Neural progenitor cell (in vitro differentiated cells): ENCODE measurements around the gene PHACTR1. TPM values are rescaled to one million over a fixed set of nuclear protein-coding genes. Genes with fewer than 3 reads are reported as not detected.

Experiments
- DNase-seq: peaks from one replicate; pipeline ENCODE4 v3.0.0-alpha.2; 2016; ENCODE audit warnings: low spot score
- H2AFZ ChIP-seq: fragments of 200-600 bp; sonication (generic); replicated peaks from 2 replicates; pipeline ENCODE4 v1.6.1; 2016; ENCODE audit warnings: antibody characterized with exemption
- H3F3A ChIP-seq: fragments of 200-600 bp; sonication (generic); 2 replicates; pipeline ENCODE4 v1.6.1; 2016; ENCODE audit warnings: antibody characterized with exemption, low read depth
- H3K27ac ChIP-seq: fragments of 200-600 bp; sonication (generic); 2 replicates; pipeline ENCODE4 v1.5.1; 2016; ENCODE audit warnings: mild to moderate bottlenecking
- H3K27me3 ChIP-seq: fragments of 200-600 bp; sonication (generic); 2 replicates; pipeline ENCODE4 v1.6.1; 2016; ENCODE audit warnings: mild to moderate bottlenecking, moderate library complexity
- H3K36me3 ChIP-seq: fragments of 200-600 bp; sonication (generic); 2 replicates; pipeline ENCODE4 v1.5.1; 2016
- H3K4me1 ChIP-seq: fragments of 200-600 bp; sonication (generic); 2 replicates; pipeline ENCODE4 v1.6.1; 2016; ENCODE audit warnings: mixed run types
- H3K4me2 ChIP-seq: fragments of 200-600 bp; sonication (generic); 2 replicates; pipeline ENCODE4 v1.6.1; 2016
- H3K4me3 ChIP-seq: fragments of 200-600 bp; sonication (generic); 2 replicates; pipeline ENCODE4 v1.5.1; 2016
- H3K79me2 ChIP-seq: fragments of 200-600 bp; sonication (generic); 2 replicates; pipeline ENCODE4 v1.6.1; 2016; ENCODE audit warnings: low read depth
- H3K9ac ChIP-seq: fragments of 200-600 bp; sonication (generic); 2 replicates; pipeline ENCODE4 v1.6.1; 2016
- H3K9me3 ChIP-seq: fragments of 200-600 bp; sonication (generic); 2 replicates; pipeline ENCODE4 v1.5.1; 2016; ENCODE audit warnings: low read depth
- H4K20me1 ChIP-seq: fragments of 200-600 bp; sonication (generic); 2 replicates; pipeline ENCODE4 v1.6.1; 2016; ENCODE audit warnings: low read depth
- H3K27ac Mint-ChIP-seq: 3 replicates; pipeline ENCODE4 v1.8.0; 2021; ENCODE audit warnings: mixed read lengths
- H3K27me3 Mint-ChIP-seq: 2 replicates; pipeline ENCODE4 v1.8.0; 2022; ENCODE audit warnings: low read depth, mild to moderate bottlenecking, inconsistent platforms, moderate library complexity, mixed read lengths; ENCODE audit not compliant: insufficient read depth
- H3K36me3 Mint-ChIP-seq: 3 replicates; pipeline ENCODE4 v1.8.0; 2021; ENCODE audit warnings: mixed read lengths
- H3K4me1 Mint-ChIP-seq: 3 replicates; pipeline ENCODE4 v1.8.0; 2021; ENCODE audit warnings: mixed read lengths
- H3K4me3 Mint-ChIP-seq: 3 replicates; pipeline ENCODE4 v1.8.0; 2021; ENCODE audit warnings: mild to moderate bottlenecking, moderate library complexity, mixed read lengths
- H3K9me3 Mint-ChIP-seq: 3 replicates; pipeline ENCODE4 v1.8.0; 2020; ENCODE audit warnings: mixed read lengths
- EZH2 ChIP-seq: fragments of 200-600 bp; sonication (generic); IDR thresholded peaks from 2 replicates; pipeline ENCODE4 v1.6.1; 2017; ENCODE audit warnings: antibody characterized with exemption, mild to moderate bottlenecking, moderate library complexity
- EZH2phosphoT487 ChIP-seq: fragments of 200-600 bp; sonication (generic); IDR thresholded peaks from 2 replicates; pipeline ENCODE4 v1.6.1; 2017; ENCODE audit warnings: antibody characterized with exemption
- total RNA-seq: library from RNA; depleted of rRNA; stranded (reverse); fragments of >200 nt; gene quantifications from 2 replicates; pipeline ENCODE4 v1.2.3, GENCODE V29; 2015; ENCODE audit warnings: low replicate concordance
- TF ChIP-seq, protein P1 (sequence below): fragments of 200-600 bp; sonication (generic); IDR thresholded peaks from 2 replicates; pipeline ENCODE4 v1.5.1; 2017; ENCODE audit warnings: antibody characterized with exemption, mild to moderate bottlenecking

The PHACTR1 gene
- total RNA-seq, 1 donor from 2014 or later, result 2.4 TPM

- H3K4me1 Mint-ChIP-seq, result peaks cover 6% of the 10 kb centered on the region
- Histone ChIP-seq H4K20me1 (no peaks in the 10 kb centered on the region), H3K4me3 (no peak overlapping the region), H3K4me2 (no peak overlapping the region), H3F3A (no peaks in the 10 kb centered on the region), H3K36me3 (peaks cover 6% of the 10 kb centered on the region), H3K9ac (no peak overlapping the region), H3K79me2 (no peaks in the 10 kb centered on the region), H2AFZ (no peak overlapping the region), H3K4me1 (no peaks in the 10 kb centered on the region), H3K9me3 (no peaks in the 10 kb centered on the region), H3K27me3 (no peaks in the 10 kb centered on the region), H3K27ac (no peak overlapping the region)
- peaks cover 8% of the 10 kb centered on the region for H3K27me3 Mint-ChIP-seq
- H3K36me3 Mint-ChIP-seq, result peaks cover 60% of the 10 kb centered on the region
- peaks cover 17% of the 10 kb centered on the region for H3K9me3 Mint-ChIP-seq
- no peak overlapping the region for H3K4me3 Mint-ChIP-seq
- H3K27ac Mint-ChIP-seq, result no peak overlapping the region
- DNase-seq, result no peak
- TF ChIP-seq EZH2phosphoT487 (no peak), EZH2 (no peak)
- TF ChIP-seq, protein P1, sequence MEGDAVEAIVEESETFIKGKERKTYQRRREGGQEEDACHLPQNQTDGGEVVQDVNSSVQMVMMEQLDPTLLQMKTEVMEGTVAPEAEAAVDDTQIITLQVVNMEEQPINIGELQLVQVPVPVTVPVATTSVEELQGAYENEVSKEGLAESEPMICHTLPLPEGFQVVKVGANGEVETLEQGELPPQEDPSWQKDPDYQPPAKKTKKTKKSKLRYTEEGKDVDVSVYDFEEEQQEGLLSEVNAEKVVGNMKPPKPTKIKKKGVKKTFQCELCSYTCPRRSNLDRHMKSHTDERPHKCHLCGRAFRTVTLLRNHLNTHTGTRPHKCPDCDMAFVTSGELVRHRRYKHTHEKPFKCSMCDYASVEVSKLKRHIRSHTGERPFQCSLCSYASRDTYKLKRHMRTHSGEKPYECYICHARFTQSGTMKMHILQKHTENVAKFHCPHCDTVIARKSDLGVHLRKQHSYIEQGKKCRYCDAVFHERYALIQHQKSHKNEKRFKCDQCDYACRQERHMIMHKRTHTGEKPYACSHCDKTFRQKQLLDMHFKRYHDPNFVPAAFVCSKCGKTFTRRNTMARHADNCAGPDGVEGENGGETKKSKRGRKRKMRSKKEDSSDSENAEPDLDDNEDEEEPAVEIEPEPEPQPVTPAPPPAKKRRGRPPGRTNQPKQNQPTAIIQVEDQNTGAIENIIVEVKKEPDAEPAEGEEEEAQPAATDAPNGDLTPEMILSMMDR, result no peak
Observed at GRCh38 chr6:13290335-13290734, 573.8 kb downstream of the PHACTR1 start.

GRCh38 chr6:13292774-13293173, 576.2 kb downstream of the PHACTR1 start:
- no peak overlapping the region for H3K9ac ChIP-seq
- no peaks in the 10 kb centered on the region for H3K36me3 ChIP-seq
- no peak overlapping the region for H3K27ac ChIP-seq
- no peak overlapping the region for H3K27ac Mint-ChIP-seq
- no peaks in the 10 kb centered on the region for H3K27me3 ChIP-seq
- H2AFZ ChIP-seq, result no peak overlapping the region
- DNase-seq, result no peak
- peaks cover 45% of the 10 kb centered on the region for H3K36me3 Mint-ChIP-seq
- H3K9me3 ChIP-seq, result no peaks in the 10 kb centered on the region
- TF ChIP-seq EZH2 (no peak), EZH2phosphoT487 (no peak)
- TF ChIP-seq, protein P1, result no peak
- no peaks in the 10 kb centered on the region for H3K4me1 ChIP-seq
- H3K4me2 ChIP-seq, result no peak overlapping the region
- no peak overlapping the region for H3K4me3 Mint-ChIP-seq
- H3K9me3 Mint-ChIP-seq, result peaks cover 5% of the 10 kb centered on the region
- no peaks in the 10 kb centered on the region for H3K79me2 ChIP-seq
- H3K4me3 ChIP-seq, result no peak overlapping the region
- H3K27me3 Mint-ChIP-seq, result peaks cover 3% of the 10 kb centered on the region
- H3K4me1 Mint-ChIP-seq, result peaks cover 12% of the 10 kb centered on the region
- H4K20me1 ChIP-seq, result no peaks in the 10 kb centered on the region
- no peaks in the 10 kb centered on the region for H3F3A ChIP-seq

GRCh38 chr6:13294499-13295069, 578.0 kb downstream of the PHACTR1 start:
- peaks cover 7% of the 10 kb centered on the region for H3K27me3 Mint-ChIP-seq
- peaks cover 12% of the 10 kb centered on the region for H3K4me1 Mint-ChIP-seq
- H3K4me3 Mint-ChIP-seq, result no peak overlapping the region
- Histone ChIP-seq H3K4me1 (no peaks in the 10 kb centered on the region), H3F3A (no peaks in the 10 kb centered on the region), H3K9me3 (no peaks in the 10 kb centered on the region), H2AFZ (no peak overlapping the region), H3K79me2 (no peaks in the 10 kb centered on the region), H4K20me1 (no peaks in the 10 kb centered on the region), H3K27ac (no peak overlapping the region), H3K4me2 (no peak overlapping the region), H3K9ac (no peak overlapping the region), H3K4me3 (no peak overlapping the region), H3K36me3 (no peaks in the 10 kb centered on the region), H3K27me3 (no peaks in the 10 kb centered on the region)
- peaks cover 44% of the 10 kb centered on the region for H3K36me3 Mint-ChIP-seq
- TF ChIP-seq EZH2 (no peak), EZH2phosphoT487 (no peak)
- TF ChIP-seq, protein P1, result no peak
- DNase-seq, result no peak
- no peaks in the 10 kb centered on the region for H3K9me3 Mint-ChIP-seq
- no peak overlapping the region for H3K27ac Mint-ChIP-seq
